ENCODE measurements around the gene DHX16. TPM values are rescaled to one million over a fixed set of nuclear protein-coding genes. Genes with fewer than 3 reads are reported as not detected.

Gene DHX16
- total and polyA plus RNA-seq, 2 donors: 29.9 to 48.0 TPM

DNA sequence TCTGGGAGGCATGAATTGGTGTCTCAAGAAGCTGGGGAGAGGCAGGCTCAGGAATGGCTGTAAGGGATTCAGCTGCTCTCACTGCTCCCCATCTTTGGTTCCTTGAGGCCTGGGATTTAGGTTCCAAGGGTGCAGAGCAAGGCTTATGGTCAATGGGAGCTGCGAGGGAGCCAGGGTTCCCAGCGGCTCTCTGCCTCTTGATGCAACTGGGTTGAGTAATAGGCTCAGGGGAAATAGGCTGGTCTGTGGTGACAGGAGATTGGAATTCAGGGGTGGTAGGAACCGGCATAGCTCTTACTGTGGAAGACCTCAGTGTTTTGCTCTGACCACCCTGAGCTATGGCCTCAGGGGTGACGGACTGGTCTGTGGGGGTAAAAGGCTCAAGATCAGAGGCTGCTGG is 31.0 kb upstream of the DHX16 start:
- DNase-seq (ENCODE audit: low read depth in 6 of 9, low spot score in 9 of 9): no peak
- Histone ChIP-seq H3K4me1 (ENCODE audit: control insufficient read depth in 2 of 2, insufficient read depth in 2 of 2, low read length in 2 of 2) (no peaks in the 10 kb centered on the region), H3K27ac (ENCODE audit: low read depth in 1 of 2, low read length in 1 of 2) (no peak overlapping the region), H3K27me3 (ENCODE audit: control insufficient read depth in 2 of 2, insufficient read depth in 1 of 2, low read length in 1 of 2) (no peaks in the 10 kb centered on the region), H3K9me3 (ENCODE audit: control insufficient read depth in 2 of 2, insufficient read depth in 1 of 2, low read length in 1 of 2) (no peaks in the 10 kb centered on the region), H3K36me3 (ENCODE audit: control insufficient read depth in 2 of 2, insufficient read depth in 2 of 2, low read length in 1 of 2) (peaks cover 57 to 58% of the 10 kb centered on the region in 2 donors), H3K4me3 (ENCODE audit: low read length in 2 of 2) (no peak overlapping the region)
- over 99% methylated on average over 4 of the region's 4 CpGs for WGBS

DNA sequence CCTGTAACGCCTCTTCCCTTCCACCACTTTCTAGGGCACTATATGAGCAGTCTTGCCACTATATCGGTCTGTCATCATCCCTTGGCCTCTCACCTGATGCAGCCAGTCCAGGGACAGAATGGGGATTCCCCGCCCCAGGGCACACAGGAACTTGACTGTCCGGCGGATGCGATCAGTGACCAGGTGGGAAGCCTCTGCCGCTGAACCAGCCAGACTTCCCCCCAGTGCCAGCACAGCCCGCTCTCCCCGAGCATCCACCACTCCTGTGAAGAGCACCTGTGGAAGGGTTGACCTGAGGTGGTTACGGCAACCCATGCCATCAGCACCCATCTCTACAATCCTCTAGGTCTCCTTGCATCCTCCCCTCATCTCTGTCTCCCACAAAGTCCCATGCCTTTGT is 30.2 kb upstream of the DHX16 start:
- Histone ChIP-seq H3K36me3 (ENCODE audit: control insufficient read depth in 2 of 2, insufficient read depth in 2 of 2, low read length in 1 of 2) (peaks cover 56 to 61% of the 10 kb centered on the region in 2 donors), H3K9me3 (ENCODE audit: control insufficient read depth in 2 of 2, insufficient read depth in 1 of 2, low read length in 1 of 2) (no peaks in the 10 kb centered on the region), H3K4me3 (ENCODE audit: low read length in 2 of 2) (no peak overlapping the region), H3K4me1 (ENCODE audit: control insufficient read depth in 2 of 2, insufficient read depth in 2 of 2, low read length in 2 of 2) (no peaks in the 10 kb centered on the region), H3K27ac (ENCODE audit: low read depth in 1 of 2, low read length in 1 of 2) (no peak overlapping the region), H3K27me3 (ENCODE audit: control insufficient read depth in 2 of 2, insufficient read depth in 1 of 2, low read length in 1 of 2) (no peaks in the 10 kb centered on the region)
- WGBS: 99% methylated on average over 10 of the region's 10 CpGs
- no peak for DNase-seq (ENCODE audit: low read depth in 6 of 9, low spot score in 9 of 9)

DNA sequence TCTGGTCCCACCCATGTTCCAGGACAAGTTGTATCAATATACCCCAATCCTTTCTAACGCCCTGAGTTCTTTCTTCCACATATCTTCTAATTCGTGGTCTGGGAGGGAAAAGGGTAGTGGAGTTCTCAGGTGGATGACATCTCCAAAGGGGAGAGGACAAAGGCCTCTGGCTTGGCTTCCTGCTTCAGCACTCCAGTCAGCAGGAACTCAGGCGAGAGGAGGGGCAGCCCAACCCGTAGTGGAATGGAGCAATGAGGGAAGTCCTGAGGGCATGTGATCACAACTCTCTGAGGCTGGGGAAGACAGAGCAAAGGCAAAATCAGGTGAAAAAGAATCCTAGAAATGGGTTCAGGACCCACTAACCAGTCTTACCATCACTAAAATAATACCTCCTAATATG is 27.5 kb upstream of the DHX16 start:
- Histone ChIP-seq H3K36me3 (ENCODE audit: control insufficient read depth in 2 of 2, insufficient read depth in 2 of 2, low read length in 1 of 2) (peaks cover 38 to 41% of the 10 kb centered on the region in 2 donors), H3K27me3 (ENCODE audit: control insufficient read depth in 2 of 2, insufficient read depth in 1 of 2, low read length in 1 of 2) (no peaks in the 10 kb centered on the region), H3K27ac (ENCODE audit: low read depth in 1 of 2, low read length in 1 of 2) (no peak overlapping the region), H3K4me1 (ENCODE audit: control insufficient read depth in 2 of 2, insufficient read depth in 2 of 2, low read length in 2 of 2) (no peaks in the 10 kb centered on the region), H3K4me3 (ENCODE audit: low read length in 2 of 2) (no peak overlapping the region), H3K9me3 (ENCODE audit: control insufficient read depth in 2 of 2, insufficient read depth in 1 of 2, low read length in 1 of 2) (no peaks in the 10 kb centered on the region)
- DNase-seq (ENCODE audit: low read depth in 6 of 9, low spot score in 9 of 9): no peak
- 95% methylated on average over 4 of the region's 4 CpGs for WGBS

DNA sequence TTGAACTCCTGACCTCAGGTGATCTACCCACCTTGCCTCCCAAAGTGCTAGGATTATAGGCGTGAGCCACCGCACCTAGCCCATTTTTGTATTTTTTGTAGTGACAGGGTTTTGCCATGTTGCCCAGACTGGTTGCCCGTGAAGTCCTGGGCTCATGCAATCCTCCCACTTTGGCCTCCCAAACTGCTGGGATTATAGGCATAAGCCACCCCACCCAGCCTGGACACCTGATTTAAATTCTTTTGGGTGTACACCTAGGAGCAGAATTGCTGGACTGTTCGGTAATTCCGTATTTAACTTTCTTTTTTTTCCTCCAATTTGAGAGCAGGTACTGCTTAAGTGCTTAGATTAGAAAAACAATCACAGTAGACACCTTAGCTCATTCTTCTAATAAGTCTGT is 23.6 kb upstream of the DHX16 start:
- Histone ChIP-seq H3K4me1 (ENCODE audit: control insufficient read depth in 2 of 2, insufficient read depth in 2 of 2, low read length in 2 of 2) (no peaks in the 10 kb centered on the region), H3K4me3 (ENCODE audit: low read length in 2 of 2) (no peak overlapping the region), H3K36me3 (ENCODE audit: control insufficient read depth in 2 of 2, insufficient read depth in 2 of 2, low read length in 1 of 2) (peaks cover 12 to 14% of the 10 kb centered on the region in 2 donors), H3K9me3 (ENCODE audit: control insufficient read depth in 2 of 2, insufficient read depth in 1 of 2, low read length in 1 of 2) (no peaks in the 10 kb centered on the region), H3K27me3 (ENCODE audit: control insufficient read depth in 2 of 2, insufficient read depth in 1 of 2, low read length in 1 of 2) (no peaks in the 10 kb centered on the region), H3K27ac (ENCODE audit: low read depth in 1 of 2, low read length in 1 of 2) (no peak overlapping the region)
- 97% methylated on average over 5 of the region's 5 CpGs for WGBS
- DNase-seq (ENCODE audit: low read depth in 6 of 9, low spot score in 9 of 9): no peak

DNA sequence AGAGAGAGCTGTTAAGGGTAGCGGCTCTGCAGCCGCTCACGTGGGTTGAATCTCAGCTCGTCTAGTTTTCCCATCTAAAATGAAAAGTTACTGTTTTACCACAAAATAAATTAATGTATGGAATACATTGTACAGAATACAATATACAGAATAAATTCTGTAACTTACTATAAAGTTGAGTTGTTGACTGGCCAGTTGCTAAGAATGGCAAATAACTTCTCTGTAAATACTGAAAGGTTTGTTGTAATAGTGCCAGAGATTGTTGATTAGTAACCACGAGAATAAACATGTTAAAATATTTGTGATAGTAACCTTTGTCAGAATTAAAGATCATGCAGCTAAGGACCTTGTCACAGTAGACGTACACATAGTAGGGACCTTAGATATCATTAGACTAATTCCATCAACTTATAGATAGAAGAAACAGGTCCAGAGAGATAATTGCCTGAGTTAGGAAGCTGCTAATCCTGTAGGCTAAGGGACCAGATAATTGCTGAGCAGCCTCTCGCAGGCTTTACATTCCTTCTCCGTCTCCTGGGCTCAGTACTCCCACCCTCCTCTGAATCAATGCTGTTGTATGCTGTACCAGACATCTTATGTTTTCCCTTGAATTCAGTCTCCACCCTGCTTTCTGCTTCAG is 18.5 kb upstream of the DHX16 start:
- no peaks in the 10 kb centered on the region for H3K36me3 ChIP-seq (ENCODE audit: control insufficient read depth in 2 of 2, insufficient read depth in 2 of 2, low read length in 1 of 2)
- no peaks in the 10 kb centered on the region for H3K9me3 ChIP-seq (ENCODE audit: control insufficient read depth in 2 of 2, insufficient read depth in 1 of 2, low read length in 1 of 2)
- H3K27me3 ChIP-seq (ENCODE audit: control insufficient read depth in 2 of 2, insufficient read depth in 1 of 2, low read length in 1 of 2): no peaks in the 10 kb centered on the region
- no peak for DNase-seq (ENCODE audit: low read depth in 6 of 9, low spot score in 9 of 9)
- H3K27ac ChIP-seq (ENCODE audit: low read depth in 1 of 2, low read length in 1 of 2): peak overlapping the region in 1 of 2 donors; percentile 62
- WGBS: 38% methylated on average over 8 of the region's 8 CpGs
- H3K4me3 ChIP-seq (ENCODE audit: low read length in 2 of 2): peak overlapping the region; percentile 80 to 90
- peaks cover 14 to 40% of the 10 kb centered on the region in 2 donors for H3K4me1 ChIP-seq (ENCODE audit: control insufficient read depth in 2 of 2, insufficient read depth in 2 of 2, low read length in 2 of 2)

DNA sequence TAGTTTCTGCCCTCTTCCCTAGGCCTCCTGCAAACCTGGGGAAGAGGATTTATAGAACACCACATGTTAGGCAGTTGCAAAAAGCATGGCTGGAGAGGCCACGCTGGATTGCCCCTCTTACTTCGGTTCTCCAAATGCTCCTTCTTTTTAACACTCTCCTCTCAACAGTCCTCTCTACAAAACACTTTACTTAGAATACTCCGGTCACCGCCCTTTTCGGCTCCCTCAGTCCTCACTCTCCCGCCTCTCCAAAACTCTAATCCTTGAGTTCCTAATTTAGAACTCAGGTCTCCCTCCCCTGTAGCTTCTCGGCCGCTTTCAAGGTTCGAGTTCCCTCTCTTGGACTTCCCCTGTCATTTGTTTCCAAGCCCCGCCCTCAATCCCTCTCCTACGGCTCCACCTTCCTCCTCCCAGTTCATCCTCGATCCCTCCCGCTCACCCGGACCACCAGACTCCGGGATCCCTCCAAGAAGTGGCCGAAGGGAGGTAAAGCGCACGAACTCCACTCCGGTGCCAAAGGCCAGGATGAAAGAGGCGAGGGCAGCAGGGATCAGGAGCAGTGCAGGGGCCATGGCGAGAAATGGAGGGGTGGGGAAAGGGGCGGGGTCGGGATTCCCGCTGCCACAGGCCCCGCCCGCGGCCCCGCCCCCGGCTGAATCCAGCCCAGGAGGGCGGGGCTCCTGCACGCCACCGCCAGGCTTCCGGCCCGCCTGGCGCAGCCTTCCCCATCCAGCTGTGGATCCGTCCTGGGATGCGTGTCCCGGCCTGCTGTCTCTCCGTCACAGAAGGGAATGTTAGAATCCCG is 17.8 kb upstream of the DHX16 start, which contains the start of gene NRM:
NRM (minus strand) TSS at position 582 of the 805 bp plus-strand sequence; CDS start at position 572, 10 bp downstream.
- peaks cover 17 to 47% of the 10 kb centered on the region in 2 donors for H3K4me1 ChIP-seq (ENCODE audit: control insufficient read depth in 2 of 2, insufficient read depth in 2 of 2, low read length in 2 of 2)
- DNase-seq (ENCODE audit: low read depth in 6 of 9, low spot score in 9 of 9): peak in 5 of 9 donors; percentile 59 to 85 (median 77)
- H3K4me3 ChIP-seq (ENCODE audit: low read length in 2 of 2): peak within 1 kb of the TSS; percentile 80 to 90
- H3K27me3 ChIP-seq (ENCODE audit: control insufficient read depth in 2 of 2, insufficient read depth in 1 of 2, low read length in 1 of 2): no peaks in the 10 kb centered on the region
- WGBS: under 1% methylated on average over 40 of the region's 40 CpGs
- no peaks in the 10 kb centered on the region for H3K9me3 ChIP-seq (ENCODE audit: control insufficient read depth in 2 of 2, insufficient read depth in 1 of 2, low read length in 1 of 2)
- H3K36me3 ChIP-seq (ENCODE audit: control insufficient read depth in 2 of 2, insufficient read depth in 2 of 2, low read length in 1 of 2): no peaks in the 10 kb centered on the region
- peak within 1 kb of the TSS; percentile 62 to 78 for H3K27ac ChIP-seq (ENCODE audit: low read depth in 1 of 2, low read length in 1 of 2)

DNA sequence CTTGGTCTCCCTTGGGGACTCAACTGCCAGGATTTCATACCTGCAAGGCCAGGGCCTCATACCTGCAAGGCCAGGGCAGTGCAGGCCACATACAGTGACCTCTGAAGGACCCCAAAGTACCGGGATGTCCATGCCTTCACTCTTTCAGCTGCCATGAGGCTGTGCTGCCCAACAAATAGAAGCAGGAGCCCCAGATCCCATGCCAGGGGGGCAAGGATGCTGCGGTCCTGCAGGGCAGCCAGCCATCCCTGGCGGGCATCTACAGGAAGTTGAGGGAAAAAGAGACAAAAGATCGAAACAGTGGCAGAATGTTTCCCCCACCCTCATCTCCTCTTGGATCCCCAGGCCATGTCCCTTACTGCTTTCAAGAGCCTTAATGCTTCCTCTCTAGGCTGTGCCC is 17.2 kb upstream of the DHX16 start:
- Histone ChIP-seq H3K4me3 (ENCODE audit: low read length in 2 of 2) (peak overlapping the region; percentile 80 to 90), H3K9me3 (ENCODE audit: control insufficient read depth in 2 of 2, insufficient read depth in 1 of 2, low read length in 1 of 2) (no peaks in the 10 kb centered on the region), H3K27ac (ENCODE audit: low read depth in 1 of 2, low read length in 1 of 2) (peak overlapping the region in 1 of 2 donors; percentile 78), H3K4me1 (ENCODE audit: control insufficient read depth in 2 of 2, insufficient read depth in 2 of 2, low read length in 2 of 2) (peaks cover 22 to 53% of the 10 kb centered on the region in 2 donors), H3K36me3 (ENCODE audit: control insufficient read depth in 2 of 2, insufficient read depth in 2 of 2, low read length in 1 of 2) (no peaks in the 10 kb centered on the region), H3K27me3 (ENCODE audit: control insufficient read depth in 2 of 2, insufficient read depth in 1 of 2, low read length in 1 of 2) (no peaks in the 10 kb centered on the region)
- WGBS: 60% methylated on average over 4 of the region's 4 CpGs
- DNase-seq (ENCODE audit: low read depth in 6 of 9, low spot score in 9 of 9): no peak

DNA sequence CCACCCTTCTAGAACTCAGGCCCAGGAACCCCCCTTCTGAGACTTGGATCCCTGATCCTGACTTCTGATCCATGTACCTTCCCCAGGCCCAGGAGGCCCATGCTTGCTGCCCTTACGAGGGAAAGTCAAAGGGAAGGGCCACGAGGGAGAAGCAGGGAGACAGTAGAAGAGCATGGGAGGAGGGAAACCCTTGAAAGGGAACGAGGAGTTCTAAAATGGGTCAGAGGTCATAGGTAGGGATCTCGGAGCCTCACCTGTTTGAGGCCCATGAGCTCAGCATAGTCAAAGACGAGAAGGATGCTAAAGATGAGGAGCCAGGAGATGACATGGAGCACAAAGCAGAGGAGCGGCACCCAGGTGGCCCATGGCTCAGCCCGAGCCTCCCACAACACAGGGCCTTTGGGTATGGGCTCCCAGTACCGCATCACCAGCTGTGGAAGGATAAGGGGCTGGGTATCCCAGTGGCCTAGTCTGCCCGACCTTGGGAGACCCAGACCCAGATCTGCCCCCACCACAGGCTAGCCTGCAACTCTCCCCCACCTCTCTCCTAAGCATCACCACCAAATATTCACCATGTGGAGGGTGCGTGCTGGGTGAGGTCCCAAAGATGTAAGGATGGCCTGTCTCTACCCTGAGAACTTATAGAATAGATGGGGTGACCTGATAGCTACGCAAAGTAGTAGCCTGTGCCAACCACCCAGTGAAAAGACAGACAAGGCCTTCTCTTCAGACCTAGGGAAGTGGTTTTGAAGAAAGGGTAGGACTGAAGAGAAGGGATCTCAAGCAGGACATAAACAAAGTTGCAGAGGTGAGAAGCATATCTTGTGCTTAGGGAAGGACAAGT is 16.4 kb upstream of the DHX16 start:
- DNase-seq (ENCODE audit: low read depth in 6 of 9, low spot score in 9 of 9): no peak
- WGBS: 95% methylated on average over 11 of the region's 11 CpGs
- H3K4me3 ChIP-seq (ENCODE audit: low read length in 2 of 2): peak overlapping the region in 1 of 2 donors; percentile 90

More for the DNA sequence above, 16.4 kb upstream of the DHX16 start:
- Histone ChIP-seq H3K9me3 (ENCODE audit: control insufficient read depth in 2 of 2, insufficient read depth in 1 of 2, low read length in 1 of 2) (no peaks in the 10 kb centered on the region), H3K27me3 (ENCODE audit: control insufficient read depth in 2 of 2, insufficient read depth in 1 of 2, low read length in 1 of 2) (no peaks in the 10 kb centered on the region), H3K36me3 (ENCODE audit: control insufficient read depth in 2 of 2, insufficient read depth in 2 of 2, low read length in 1 of 2) (no peaks in the 10 kb centered on the region), H3K27ac (ENCODE audit: low read depth in 1 of 2, low read length in 1 of 2) (no peak overlapping the region), H3K4me1 (ENCODE audit: control insufficient read depth in 2 of 2, insufficient read depth in 2 of 2, low read length in 2 of 2) (peaks cover 24 to 57% of the 10 kb centered on the region in 2 donors)

Measured in thymus (tissue), 11 donors.